Activated CD8-positive, alpha-beta memory T cell treated with anti-CD3 and anti-CD28 coated beads for 4 hours (primary cell): ENCODE results near the gene ZCCHC2.

Experiments
- DNase-seq, 2 donors: peaks; one replicate each; pipeline ENCODE4 v3.0.0-alpha.2; 2020; ENCODE audit warnings: low read depth in 2 of 2

The ZCCHC2 gene

GRCh38 chr18:62510789-62511188 is 12.0 kb upstream of the ZCCHC2 start:
- no peak for DNase-seq

DNA sequence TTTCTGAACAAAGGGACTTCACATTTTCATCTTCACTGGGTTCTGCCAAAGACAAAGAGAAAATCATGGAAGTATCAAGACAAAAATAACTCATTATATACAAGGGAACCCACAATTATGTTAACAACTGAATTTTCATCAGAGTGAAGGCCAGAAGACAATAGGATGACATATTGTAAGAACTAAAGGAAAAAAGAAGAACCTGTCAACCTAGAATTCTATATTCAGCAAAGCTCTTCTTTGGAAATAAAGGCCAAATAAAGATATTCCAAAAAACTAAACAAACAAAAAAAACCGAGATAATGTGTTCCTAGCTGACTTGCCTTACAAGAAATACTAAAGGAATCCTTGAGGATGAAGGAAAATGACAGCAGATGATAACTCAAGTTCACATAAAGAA is 10.3 kb upstream of the ZCCHC2 start:
- DNase-seq: no peak

- DNase-seq: no peak
These were observed 9.8 kb upstream of the ZCCHC2 start for GRCh38 chr18:62512996-62513395.

GRCh38 chr18:62514570-62514969 is 8.3 kb upstream of the ZCCHC2 start:
- no peak for DNase-seq

- DNase-seq: no peak
These were observed 6.6 kb upstream of the ZCCHC2 start for GRCh38 chr18:62516242-62516641.

GRCh38 chr18:62518460-62519375 is 4.1 kb upstream of the ZCCHC2 start:
- DNase-seq: no peak

- DNase-seq: no peak
These were observed 3.1 kb upstream of the ZCCHC2 start for GRCh38 chr18:62519684-62520083.

GRCh38 chr18:62521082-62521481 is 1.7 kb upstream of the ZCCHC2 start:
- no peak for DNase-seq

DNA sequence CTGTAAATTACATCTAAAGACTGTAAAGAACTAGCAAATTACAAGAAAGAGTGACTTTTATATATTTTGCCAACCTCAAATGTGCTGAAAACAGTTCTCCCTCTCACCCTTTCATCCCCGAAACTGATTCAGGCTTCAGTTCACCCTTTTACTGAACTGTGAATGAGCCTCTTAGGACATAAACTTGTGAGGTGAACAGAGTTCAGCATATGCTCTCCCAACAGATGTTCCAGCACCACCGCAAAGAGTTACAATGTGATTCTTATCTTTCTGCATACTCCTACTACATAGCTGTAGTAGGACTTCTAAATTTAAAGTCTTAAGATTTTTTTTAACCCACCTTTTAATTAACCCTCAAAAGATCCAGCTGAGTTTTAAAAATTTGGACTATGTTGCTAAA is 1.2 kb upstream of the ZCCHC2 start:
- DNase-seq: no peak

GRCh38 chr18:62522178-62522503 is 684 bp upstream of the ZCCHC2 start:
- DNase-seq: no peak

DNA sequence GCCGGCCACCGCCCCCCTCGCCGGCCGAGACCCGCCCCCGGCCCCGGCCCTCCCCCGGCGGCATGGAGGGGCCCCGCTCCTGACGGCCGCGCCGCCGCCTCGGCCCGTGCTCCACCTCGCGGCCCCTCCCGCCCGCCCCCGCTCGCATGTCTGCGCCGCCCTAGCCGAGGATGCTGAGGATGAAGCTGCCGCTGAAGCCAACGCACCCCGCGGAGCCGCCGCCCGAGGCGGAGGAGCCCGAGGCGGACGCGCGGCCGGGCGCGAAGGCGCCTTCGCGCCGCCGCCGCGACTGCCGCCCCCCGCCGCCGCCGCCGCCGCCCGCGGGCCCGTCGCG is 397 bp downstream of the ZCCHC2 start:
- DNase-seq: no peak

GRCh38 chr18:62523631-62524439 is 1.0 kb downstream of the ZCCHC2 start:
- DNase-seq: no peak

GRCh38 chr18:62524440-62525200 is 1.8 kb downstream of the ZCCHC2 start:
- peak; percentile 32 to 36 for DNase-seq

DNA sequence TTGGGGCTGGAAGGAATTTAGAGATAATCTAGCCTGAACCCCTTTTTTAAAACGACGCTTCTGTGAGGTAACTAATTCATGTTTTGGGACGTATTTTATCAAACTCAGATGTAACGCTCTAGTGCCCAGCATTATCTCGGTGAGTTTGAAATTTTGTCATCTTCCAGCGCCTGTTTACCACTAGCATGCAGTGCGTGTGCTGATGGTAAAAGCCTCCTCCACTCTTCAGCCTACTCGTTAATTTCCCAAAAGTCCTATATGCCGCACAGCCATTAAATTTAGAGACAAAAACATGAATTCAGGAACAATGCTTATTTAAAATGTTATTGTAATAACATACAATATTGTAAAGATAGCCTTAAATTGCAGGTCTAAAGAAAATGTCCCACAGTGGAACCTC is 2.8 kb downstream of the ZCCHC2 start:
- DNase-seq: no peak

DNA sequence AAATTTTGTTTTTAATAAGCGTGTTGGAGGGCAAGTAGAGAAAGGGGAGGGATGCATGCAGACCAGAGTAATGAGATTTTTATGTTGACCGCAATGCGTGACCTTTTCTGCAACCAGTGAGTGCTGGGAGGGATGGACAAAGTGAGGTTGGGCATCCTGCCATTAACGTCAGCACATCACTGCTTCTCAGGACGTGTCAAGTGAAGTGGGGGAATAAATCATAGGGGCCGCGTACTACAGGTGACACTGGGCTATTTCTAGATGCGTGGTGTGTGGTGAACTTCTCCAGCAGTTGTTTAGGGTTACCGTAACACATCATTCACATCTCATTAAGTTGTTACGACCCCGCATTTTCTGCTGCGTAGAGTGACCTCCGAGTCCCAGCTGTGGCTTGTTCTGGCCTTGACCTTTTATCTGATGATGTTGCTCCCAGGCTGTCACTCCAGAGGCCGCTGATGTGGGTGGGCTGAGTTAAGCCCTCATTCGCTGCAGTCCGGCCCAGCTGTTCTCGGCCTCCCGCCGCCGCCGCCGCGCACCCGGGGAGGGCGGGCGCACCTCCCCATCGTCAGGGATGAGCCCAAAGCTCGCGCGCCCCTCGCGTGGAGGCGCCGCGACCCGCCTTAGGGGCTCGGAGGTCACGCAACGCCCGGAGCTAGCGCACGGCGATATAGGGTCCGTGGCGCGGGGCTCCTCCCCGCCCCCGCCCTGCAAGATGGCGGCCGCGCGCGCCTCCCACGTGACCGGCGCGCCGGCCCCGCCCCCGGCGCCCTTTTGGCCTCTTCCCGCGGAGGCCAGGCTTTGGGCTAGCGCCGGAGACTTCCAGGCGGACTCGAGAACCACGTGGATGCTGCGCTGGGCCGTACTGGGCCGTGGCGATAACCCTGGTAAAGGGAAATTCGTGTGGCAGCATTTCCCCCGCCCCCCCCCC is 3.5 kb downstream of the ZCCHC2 start:
- DNase-seq: peak; percentile 30 to 36

GRCh38 chr18:62529597-62529996 is 6.8 kb downstream of the ZCCHC2 start:
- DNase-seq: no peak

- no peak for DNase-seq
These were observed 8.3 kb downstream of the ZCCHC2 start for GRCh38 chr18:62531078-62531477.

DNA sequence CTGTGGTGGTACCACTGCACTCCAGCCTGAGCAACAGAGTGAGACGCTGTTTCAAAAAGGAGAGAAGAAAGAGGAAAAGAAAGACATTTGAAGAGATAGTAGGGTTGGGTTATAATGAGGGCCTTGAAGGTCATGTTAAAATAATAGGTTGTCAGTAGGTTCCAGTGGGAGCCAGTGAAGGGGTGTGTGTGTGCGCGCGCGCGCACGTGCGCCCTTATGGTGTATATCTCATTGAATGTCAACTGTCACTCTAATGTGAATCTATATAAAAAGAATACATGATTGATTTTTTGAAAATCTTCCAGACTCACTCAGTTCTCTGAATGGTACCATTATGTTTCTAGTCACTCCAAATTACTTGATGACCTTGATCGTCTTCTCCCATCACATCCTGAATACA is 9.1 kb downstream of the ZCCHC2 start:
- no peak for DNase-seq

GRCh38 chr18:62536005-62536404 is 13.2 kb downstream of the ZCCHC2 start:
- DNase-seq: no peak

GRCh38 chr18:62537042-62537894 is 14.4 kb downstream of the ZCCHC2 start:
- no peak for DNase-seq
